Panc1 (cell line): ENCODE measurements around the gene UBE2E2. TPM values are rescaled to one million over a fixed set of nuclear protein-coding genes. Genes with fewer than 3 reads are reported as not detected.

ENCODE experiments used
- ATAC-seq: fragments of 200-7000 bp; cut with Tn5 transposase; 2 replicates; pipeline ENCODE4 v1.9.1; 2020; ENCODE audit warnings: mild to moderate bottlenecking, moderate library complexity
- BruUV-seq: library from RNA; stranded (reverse); fragments of 400-500 nt; replicated peaks from 2 replicates; lab custom pipeline; 2021; lab: Mats Ljungman, UMichigan
- CTCF ChIA-PET: fragments of 300-600 bp; sonication (Branson Sonifier 250); formaldehyde crosslinking; loops from one replicate; lab custom pipeline; 2022; ENCODE audit warnings: antibody characterized with exemption; lab: Charles Lee
- POLR2A ChIA-PET: fragments of 300-600 bp; sonication (Branson Sonifier 250); formaldehyde crosslinking; loops from one replicate; lab custom pipeline; 2022; ENCODE audit warnings: antibody characterized with exemption; lab: Charles Lee
- DNase-seq: peaks from one replicate; pipeline ENCODE4 v3.0.0-alpha.2; 2010; ENCODE audit warnings: low read depth, low spot score
- H3K27ac ChIP-seq: 2 replicates; pipeline ENCODE4 v1.5.1; 2011; ENCODE audit warnings: mild to moderate bottlenecking, low read length, inconsistent platforms
- H3K27me3 ChIP-seq: fragments of 200-500 bp; sonication (Bioruptor generic); 2 replicates; pipeline ENCODE4 v1.6.0; 2014; ENCODE audit warnings: low read length, inconsistent platforms; ENCODE audit not compliant: control insufficient read depth, insufficient read depth
- H3K36me3 ChIP-seq: fragments of 200-500 bp; sonication (Bioruptor generic); 2 replicates; pipeline ENCODE4 v1.5.1; 2014; ENCODE audit warnings: inconsistent platforms, mild to moderate bottlenecking, low read length, moderate library complexity; ENCODE audit not compliant: control insufficient read depth, insufficient read depth
- H3K4me1 ChIP-seq: 2 replicates; pipeline ENCODE4 v1.5.1; 2011; ENCODE audit warnings: inconsistent platforms, mild to moderate bottlenecking, low read length, moderate library complexity; ENCODE audit not compliant: control insufficient read depth, insufficient read depth
- H3K4me3 ChIP-seq, 2 experiments: 2 replicates each; pipeline ENCODE4 v1.5.1; 2011 to 2012; ENCODE audit warnings: low read depth in 2 of 2, low read length in 2 of 2, mild to moderate bottlenecking in 2 of 2, inconsistent platforms in 1 of 2, moderate library complexity in 1 of 2
- H3K9me3 ChIP-seq: fragments of 200-500 bp; sonication (Bioruptor generic); 2 replicates; pipeline ENCODE4 v1.5.1; 2014; ENCODE audit warnings: low read depth, mild to moderate bottlenecking, inconsistent platforms, low read length, moderate library complexity; ENCODE audit not compliant: control insufficient read depth, insufficient read depth
- POLR2AphosphoS5 ChIP-seq: IDR thresholded peaks from 2 replicates; pipeline ENCODE4 v1.6.1; 2012; ENCODE audit warnings: mild to moderate bottlenecking, low read depth, low read length, moderate library complexity
- REST ChIP-seq, 2 experiments: IDR thresholded peaks; 2 replicates each; pipeline ENCODE4 v1.6.1; 2011 to 2012; ENCODE audit warnings: low read depth in 2 of 2, control low read depth in 1 of 2, low read length in 1 of 2, mild to moderate bottlenecking in 1 of 2, moderate library complexity in 1 of 2; ENCODE audit not compliant: insufficient read depth in 1 of 2
- SIN3A ChIP-seq: IDR thresholded peaks from 2 replicates; pipeline ENCODE4 v1.6.1; 2012; ENCODE audit warnings: low read depth, mild to moderate bottlenecking, low read length, moderate library complexity, borderline replicate concordance; ENCODE audit not compliant: insufficient read depth
- TCF7L2 ChIP-seq: IDR thresholded peaks from 2 replicates; pipeline ENCODE4 v1.6.1; 2011; ENCODE audit warnings: mild to moderate bottlenecking, low read depth, low read length, inconsistent platforms
- in situ Hi-C: cut with HindIII; loops from 2 replicates; pipeline ENCODE4 v1.10.0; 2016; ENCODE audit warnings: low sequenced_read_pairs, low pct_unique_long_range_greater_than_20kb
- intact Hi-C: fragments of 100-400 bp; cut with micrococcal nuclease; formaldehyde crosslinking; loops from one replicate; pipeline ENCODE4 v1.10.0; 2022; ENCODE audit not compliant: unreplicated experiment
- total RNA-seq: library from RNA; stranded (reverse); gene quantifications from one replicate; pipeline ENCODE4 v1.2.1, GENCODE V29; 2021; ENCODE audit not compliant: unreplicated experiment
- TF ChIP-seq, protein P1 (sequence below): fragments of 450-650 bp; IDR thresholded peaks from 2 replicates; pipeline ENCODE4 v1.5.1; 2017; ENCODE audit warnings: mild to moderate bottlenecking

The UBE2E2 gene
- total RNA-seq, 1 experiment from 2014 or later: 38.2 TPM

DNA sequence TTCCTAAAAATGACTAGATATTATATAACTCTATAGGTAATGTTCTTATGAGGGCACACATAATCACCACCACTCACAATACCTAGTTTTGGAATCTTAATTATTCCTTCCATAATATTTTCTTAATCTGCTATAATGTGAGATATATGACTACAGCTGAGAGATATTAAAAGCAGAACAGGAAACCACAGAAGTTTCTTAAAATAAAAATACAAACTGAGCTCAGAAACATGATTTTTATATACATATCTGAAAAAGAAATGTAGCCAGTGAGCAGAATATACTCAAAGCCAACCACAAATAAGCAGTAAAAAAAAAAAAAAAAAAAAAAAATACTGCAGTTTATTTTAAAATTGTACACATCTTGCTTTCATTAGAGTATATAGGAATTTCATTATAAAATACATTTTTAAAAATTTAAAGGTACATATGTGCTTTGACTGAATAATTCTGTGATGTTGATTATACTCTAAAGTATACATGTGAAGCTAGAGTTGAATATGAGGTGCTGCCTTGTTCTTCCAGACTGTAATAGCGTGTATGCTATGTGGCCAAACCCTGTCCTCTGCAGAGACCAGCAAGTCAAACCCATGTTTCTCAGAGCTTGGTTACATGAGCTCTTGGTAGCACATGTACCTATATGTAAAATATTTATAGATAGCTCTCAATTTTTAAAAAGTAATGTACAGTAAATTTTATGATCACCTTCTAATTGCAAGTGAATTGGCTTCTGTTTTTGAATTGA, 175.0 kb downstream of the UBE2E2 start:
- Histone ChIP-seq H3K4me1 (no peaks in the 10 kb centered on the region), H3K27me3 (no peaks in the 10 kb centered on the region), H3K9me3 (no peaks in the 10 kb centered on the region), H3K36me3 (no peaks in the 10 kb centered on the region), H3K27ac (no peak overlapping the region), H3K4me3 (no peak overlapping the region)
- no peak for DNase-seq
- no peak for ATAC-seq
- ChIA-PET POLR2A (no interaction called here), CTCF (no interaction called here)
- BruUV-seq: no TSS peak
- in situ Hi-C loops: no loop called here
- no peak for TF ChIP-seq SIN3A
- TF ChIP-seq, protein P1, sequence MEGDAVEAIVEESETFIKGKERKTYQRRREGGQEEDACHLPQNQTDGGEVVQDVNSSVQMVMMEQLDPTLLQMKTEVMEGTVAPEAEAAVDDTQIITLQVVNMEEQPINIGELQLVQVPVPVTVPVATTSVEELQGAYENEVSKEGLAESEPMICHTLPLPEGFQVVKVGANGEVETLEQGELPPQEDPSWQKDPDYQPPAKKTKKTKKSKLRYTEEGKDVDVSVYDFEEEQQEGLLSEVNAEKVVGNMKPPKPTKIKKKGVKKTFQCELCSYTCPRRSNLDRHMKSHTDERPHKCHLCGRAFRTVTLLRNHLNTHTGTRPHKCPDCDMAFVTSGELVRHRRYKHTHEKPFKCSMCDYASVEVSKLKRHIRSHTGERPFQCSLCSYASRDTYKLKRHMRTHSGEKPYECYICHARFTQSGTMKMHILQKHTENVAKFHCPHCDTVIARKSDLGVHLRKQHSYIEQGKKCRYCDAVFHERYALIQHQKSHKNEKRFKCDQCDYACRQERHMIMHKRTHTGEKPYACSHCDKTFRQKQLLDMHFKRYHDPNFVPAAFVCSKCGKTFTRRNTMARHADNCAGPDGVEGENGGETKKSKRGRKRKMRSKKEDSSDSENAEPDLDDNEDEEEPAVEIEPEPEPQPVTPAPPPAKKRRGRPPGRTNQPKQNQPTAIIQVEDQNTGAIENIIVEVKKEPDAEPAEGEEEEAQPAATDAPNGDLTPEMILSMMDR: no peak
- TF ChIP-seq REST (IDR thresholded peaks at IDR 0.05; ENCODE audit: insufficient read depth in 1 of 2, low read depth in 2 of 2, low read length in 1 of 2): no peak
- TF ChIP-seq POLR2AphosphoS5: no peak
- intact Hi-C loops: no loop called here

DNA sequence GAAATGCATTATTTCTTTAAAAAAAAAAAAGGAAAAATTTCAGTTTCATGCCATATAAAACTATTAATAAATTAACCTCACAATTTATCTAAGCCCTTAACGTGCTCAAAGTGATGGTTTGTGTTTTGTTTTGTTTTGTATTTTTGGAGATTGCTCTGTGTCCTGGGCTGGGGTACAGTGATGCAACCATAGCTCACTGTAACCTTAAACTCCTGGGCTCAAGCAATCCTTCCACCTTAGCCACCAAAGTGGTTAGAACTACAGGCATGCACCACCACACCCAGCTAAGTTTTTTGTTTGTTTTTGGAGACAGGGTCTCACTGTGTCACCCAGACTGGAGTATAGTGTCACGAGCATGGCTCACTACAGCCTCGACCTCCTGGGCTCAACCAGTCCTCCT, 180.7 kb downstream of the UBE2E2 start:
- Histone ChIP-seq H3K4me1 (no peaks in the 10 kb centered on the region), H3K27ac (no peak overlapping the region), H3K27me3 (no peaks in the 10 kb centered on the region), H3K9me3 (no peaks in the 10 kb centered on the region), H3K4me3 (no peak overlapping the region), H3K36me3 (no peaks in the 10 kb centered on the region)
- ATAC-seq (no peak), DNase-seq (no peak)
- in situ Hi-C loops (no loop called here), intact Hi-C loops (no loop called here)
- TF ChIP-seq, protein P1: no peak
- no peak for TF ChIP-seq TCF7L2
- no peak for TF ChIP-seq SIN3A
- TF ChIP-seq REST (IDR thresholded peaks at IDR 0.05; ENCODE audit: insufficient read depth in 1 of 2, low read depth in 2 of 2, low read length in 1 of 2): no peak
- no peak for TF ChIP-seq POLR2AphosphoS5
- BruUV-seq: no TSS peak
- ChIA-PET CTCF (no interaction called here), POLR2A (no interaction called here)
